Measurements from ENCODE around the gene COL9A3. TPM values are rescaled to one million over a fixed set of nuclear protein-coding genes. Genes with fewer than 3 reads are reported as not detected.

COL9A3 gene
- total RNA-seq, 1 donor from 2014 or later = 1.1 TPM

DNA sequence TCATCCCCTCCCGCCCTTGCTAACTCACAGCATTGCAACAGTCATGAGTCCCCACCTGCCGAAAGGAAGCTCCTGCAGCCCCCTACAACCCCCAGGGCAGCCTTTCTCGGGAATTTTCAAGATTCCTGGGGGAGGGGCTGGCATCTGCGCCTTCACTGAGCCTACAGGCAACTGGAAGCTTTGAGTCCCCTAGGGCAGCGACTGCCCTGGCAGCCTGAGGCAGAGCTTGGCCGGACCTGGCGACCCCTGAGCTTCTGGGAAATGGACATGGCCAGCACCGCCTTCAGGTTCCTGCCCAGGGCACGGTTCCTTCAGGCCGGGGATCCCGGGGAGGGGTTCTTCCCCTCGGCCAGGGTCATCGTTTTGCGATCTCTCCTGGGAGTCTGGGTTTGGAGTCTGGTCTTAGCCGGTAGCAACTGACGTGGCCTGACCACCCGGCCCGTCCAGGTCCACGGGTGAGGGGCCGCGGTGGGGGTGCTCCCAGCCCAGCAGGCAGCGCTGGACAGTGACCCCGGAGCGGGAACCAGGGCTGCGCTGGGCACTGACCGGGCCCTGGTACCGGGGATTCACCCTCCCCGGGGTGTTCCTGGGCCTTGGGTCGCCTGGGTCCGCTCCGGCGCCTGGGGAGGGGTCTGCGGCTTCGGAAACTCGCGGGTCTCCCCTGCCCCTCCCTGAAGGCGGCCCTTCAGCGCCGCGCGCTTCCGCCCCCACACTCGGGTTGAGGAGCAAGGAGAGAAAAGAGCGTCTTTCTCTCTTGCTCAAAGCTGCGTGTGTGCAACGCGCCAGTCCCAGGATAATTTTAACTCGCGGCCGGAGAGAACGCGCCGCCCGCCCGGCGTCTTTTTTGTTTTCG, 593 bp upstream of the COL9A3 start:
- peak; percentile 1 for ATAC-seq
- no peaks in the 10 kb centered on the region for H3K9me3 ChIP-seq
- TF ChIP-seq, protein P1, sequence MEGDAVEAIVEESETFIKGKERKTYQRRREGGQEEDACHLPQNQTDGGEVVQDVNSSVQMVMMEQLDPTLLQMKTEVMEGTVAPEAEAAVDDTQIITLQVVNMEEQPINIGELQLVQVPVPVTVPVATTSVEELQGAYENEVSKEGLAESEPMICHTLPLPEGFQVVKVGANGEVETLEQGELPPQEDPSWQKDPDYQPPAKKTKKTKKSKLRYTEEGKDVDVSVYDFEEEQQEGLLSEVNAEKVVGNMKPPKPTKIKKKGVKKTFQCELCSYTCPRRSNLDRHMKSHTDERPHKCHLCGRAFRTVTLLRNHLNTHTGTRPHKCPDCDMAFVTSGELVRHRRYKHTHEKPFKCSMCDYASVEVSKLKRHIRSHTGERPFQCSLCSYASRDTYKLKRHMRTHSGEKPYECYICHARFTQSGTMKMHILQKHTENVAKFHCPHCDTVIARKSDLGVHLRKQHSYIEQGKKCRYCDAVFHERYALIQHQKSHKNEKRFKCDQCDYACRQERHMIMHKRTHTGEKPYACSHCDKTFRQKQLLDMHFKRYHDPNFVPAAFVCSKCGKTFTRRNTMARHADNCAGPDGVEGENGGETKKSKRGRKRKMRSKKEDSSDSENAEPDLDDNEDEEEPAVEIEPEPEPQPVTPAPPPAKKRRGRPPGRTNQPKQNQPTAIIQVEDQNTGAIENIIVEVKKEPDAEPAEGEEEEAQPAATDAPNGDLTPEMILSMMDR (IDR thresholded peaks at IDR 0.05) = no peak
- intact Hi-C loops (cut with DNase I) = no loop called here
- no peak for DNase-seq
- no peak overlapping the region for H3K27ac ChIP-seq
- peaks cover 28% of the 10 kb centered on the region for H3K4me1 ChIP-seq
- H3K4me3 ChIP-seq = peak overlapping the region; percentile 14
- peaks cover 50% of the 10 kb centered on the region for H3K27me3 ChIP-seq
- peaks cover 17% of the 10 kb centered on the region for H3K36me3 ChIP-seq

DNA sequence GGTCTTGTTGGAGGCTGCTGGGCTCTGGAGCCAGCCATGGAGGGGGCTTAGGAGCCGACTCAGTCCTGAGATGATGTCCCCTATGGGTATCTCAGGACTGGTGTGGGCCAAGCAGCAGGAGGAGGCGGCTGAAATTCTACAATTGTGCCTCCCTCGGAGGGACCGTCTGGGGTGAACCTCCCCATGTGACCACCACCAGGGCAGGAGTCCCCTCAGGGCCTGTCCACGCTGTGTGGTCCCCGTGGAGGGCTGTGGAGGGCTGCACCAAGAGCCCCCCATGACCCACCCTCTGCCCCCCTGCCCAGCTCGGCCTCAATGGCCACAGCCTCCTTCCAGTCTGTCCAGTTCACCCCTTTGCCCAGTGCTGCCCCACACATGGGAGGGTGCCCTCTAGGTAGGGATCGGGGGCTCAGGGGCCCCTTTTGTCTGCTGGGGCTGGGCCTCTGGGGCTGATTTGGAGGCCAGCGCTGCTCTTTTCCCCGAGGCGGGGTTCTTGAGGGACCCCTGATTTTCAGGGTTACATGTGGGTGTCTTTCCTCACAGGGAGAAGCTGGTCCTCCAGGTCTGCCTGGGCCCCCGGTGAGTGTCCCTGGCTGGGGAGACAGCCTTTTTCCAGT, 1.2 kb downstream of the COL9A3 start:
- Histone ChIP-seq H3K27ac (no peak overlapping the region), H3K4me1 (peaks cover 28% of the 10 kb centered on the region), H3K36me3 (no peaks in the 10 kb centered on the region), H3K4me3 (no peak overlapping the region), H3K27me3 (peaks cover 54% of the 10 kb centered on the region), H3K9me3 (no peaks in the 10 kb centered on the region)
- no peak for DNase-seq
- no peak for ATAC-seq
- TF ChIP-seq, protein P1 (IDR thresholded peaks at IDR 0.05) = no peak
- intact Hi-C loops (cut with DNase I) = no loop called here

DNA sequence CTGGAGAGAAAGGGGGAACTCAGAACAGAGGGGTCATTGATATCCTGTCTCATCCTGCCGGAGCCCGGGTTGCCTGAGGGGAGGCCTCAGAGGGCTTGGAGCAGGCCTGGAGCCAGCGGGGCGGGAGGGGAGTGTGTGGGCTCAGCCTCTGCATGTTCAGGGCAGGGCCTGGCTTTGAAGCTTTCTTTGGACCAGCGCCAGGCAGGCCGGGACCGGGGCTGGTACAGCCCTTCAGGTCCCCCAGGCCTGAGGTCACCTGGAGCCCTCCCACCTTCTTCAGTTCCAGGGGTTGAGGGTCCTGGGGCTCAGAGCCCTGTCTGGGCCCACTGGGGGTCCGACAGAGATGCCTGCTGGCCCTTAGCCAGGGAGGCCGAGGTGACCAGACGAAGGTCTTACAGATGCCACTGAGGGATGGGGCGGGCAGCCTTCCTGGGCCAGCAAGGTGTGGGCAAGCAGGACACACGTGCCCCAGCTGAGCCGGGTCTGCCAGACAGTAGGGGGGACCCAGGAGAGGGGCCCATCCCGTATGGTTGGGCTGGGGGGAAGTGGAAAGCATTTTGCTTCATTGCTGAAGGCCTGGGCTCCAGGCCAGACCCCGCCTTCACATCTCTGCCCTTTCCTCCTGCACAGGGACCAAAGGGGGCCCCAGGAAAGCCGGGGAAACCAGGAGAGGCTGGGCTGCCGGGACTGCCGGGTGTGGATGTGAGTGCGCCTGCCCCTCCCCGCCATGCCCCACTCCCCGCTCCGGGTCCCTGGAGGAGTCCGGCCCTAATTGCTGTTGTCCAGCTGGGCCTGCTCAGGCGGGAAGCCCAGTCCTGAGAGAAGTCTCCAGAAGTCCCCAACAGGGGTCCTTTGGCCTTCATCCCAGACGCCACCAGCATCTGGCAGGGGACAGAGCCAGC, 2.0 kb downstream of the COL9A3 start:
- Histone ChIP-seq H3K27ac (no peak overlapping the region), H3K4me1 (peaks cover 28% of the 10 kb centered on the region)

DNA sequence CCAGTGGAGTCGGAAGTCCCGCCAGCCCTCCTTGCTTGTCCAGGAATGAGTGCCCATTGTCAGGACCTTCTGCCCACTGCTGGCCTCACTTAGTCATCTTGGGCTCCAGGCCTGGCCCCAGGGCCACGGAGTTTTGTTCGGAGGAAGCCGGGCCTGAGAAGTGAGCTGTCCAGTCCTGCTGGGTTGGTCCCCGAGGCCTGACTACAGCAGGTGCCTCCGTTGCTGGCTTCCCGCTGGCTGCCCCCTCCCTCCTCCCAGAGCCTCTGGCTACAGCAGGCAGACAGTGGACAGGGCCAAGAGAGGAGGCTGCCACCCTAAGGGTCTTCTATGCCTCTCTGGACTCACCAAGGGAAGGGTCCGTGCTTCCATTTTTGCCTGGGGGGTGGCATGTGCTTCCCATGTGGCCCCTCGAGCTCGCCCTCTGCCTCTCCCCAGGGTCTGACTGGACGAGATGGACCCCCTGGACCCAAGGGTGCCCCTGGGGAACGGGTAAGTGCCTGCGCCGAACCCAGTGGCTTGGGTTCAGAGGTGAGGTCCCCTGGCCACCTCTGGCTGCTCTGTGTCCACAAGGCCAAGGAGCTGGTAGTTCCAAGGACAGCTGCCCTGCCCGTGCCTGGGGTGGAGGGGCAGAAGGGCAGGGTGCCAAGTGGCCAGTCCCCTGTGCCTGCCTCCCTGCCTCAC, 2.8 kb downstream of the COL9A3 start:
- ATAC-seq (no peak), DNase-seq (no peak)
- intact Hi-C loops (cut with DNase I) = no loop called here
- no peaks in the 10 kb centered on the region for H3K36me3 ChIP-seq
- H3K9me3 ChIP-seq = no peaks in the 10 kb centered on the region
- peaks cover 29% of the 10 kb centered on the region for H3K4me1 ChIP-seq
- no peak overlapping the region for H3K27ac ChIP-seq
- TF ChIP-seq, protein P1 (IDR thresholded peaks at IDR 0.05) = no peak
- H3K27me3 ChIP-seq = peaks cover 51% of the 10 kb centered on the region
- no peak overlapping the region for H3K4me3 ChIP-seq

More for the DNA sequence above, 2.0 kb downstream of the COL9A3 start:
- Histone ChIP-seq H3K36me3 (no peaks in the 10 kb centered on the region), H3K9me3 (no peaks in the 10 kb centered on the region), H3K4me3 (no peak overlapping the region), H3K27me3 (peaks cover 54% of the 10 kb centered on the region)
- TF ChIP-seq, protein P1 (IDR thresholded peaks at IDR 0.05) = no peak
- DNase-seq = no peak
- ATAC-seq = peak; percentile 3
- intact Hi-C loops (cut with DNase I) = no loop called here
